Lower leg skin (tissue), 3 donors: ENCODE data around the gene TRIO.

ENCODE experiments used
- POLR2A ChIP-seq, 2 donors: fragments of 450-650 bp; IDR thresholded peaks; one replicate each; pipeline ENCODE4 v1.6.1; 2016 to 2017; ENCODE audit warnings: antibody characterized with exemption in 2 of 2, mild to moderate bottlenecking in 1 of 2, moderate library complexity in 1 of 2
- TF ChIP-seq, protein P1 (sequence below), 3 donors: fragments of 450-650 bp; IDR thresholded peaks; one replicate each; pipeline ENCODE4 v1.5.1; 2016; ENCODE audit warnings: antibody characterized with exemption in 3 of 3, mild to moderate bottlenecking in 3 of 3, moderate library complexity in 2 of 3

GRCh38 chr5:14410394-14411201 lies 267.5 kb downstream of the TRIO start:
- TF ChIP-seq, protein P1, sequence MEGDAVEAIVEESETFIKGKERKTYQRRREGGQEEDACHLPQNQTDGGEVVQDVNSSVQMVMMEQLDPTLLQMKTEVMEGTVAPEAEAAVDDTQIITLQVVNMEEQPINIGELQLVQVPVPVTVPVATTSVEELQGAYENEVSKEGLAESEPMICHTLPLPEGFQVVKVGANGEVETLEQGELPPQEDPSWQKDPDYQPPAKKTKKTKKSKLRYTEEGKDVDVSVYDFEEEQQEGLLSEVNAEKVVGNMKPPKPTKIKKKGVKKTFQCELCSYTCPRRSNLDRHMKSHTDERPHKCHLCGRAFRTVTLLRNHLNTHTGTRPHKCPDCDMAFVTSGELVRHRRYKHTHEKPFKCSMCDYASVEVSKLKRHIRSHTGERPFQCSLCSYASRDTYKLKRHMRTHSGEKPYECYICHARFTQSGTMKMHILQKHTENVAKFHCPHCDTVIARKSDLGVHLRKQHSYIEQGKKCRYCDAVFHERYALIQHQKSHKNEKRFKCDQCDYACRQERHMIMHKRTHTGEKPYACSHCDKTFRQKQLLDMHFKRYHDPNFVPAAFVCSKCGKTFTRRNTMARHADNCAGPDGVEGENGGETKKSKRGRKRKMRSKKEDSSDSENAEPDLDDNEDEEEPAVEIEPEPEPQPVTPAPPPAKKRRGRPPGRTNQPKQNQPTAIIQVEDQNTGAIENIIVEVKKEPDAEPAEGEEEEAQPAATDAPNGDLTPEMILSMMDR (IDR thresholded peaks at IDR 0.05), result no peak
- no peak for TF ChIP-seq POLR2A (IDR thresholded peaks at IDR 0.05)
